Retinal pigment epithelial cell (primary cell): ENCODE data around the gene IRF2.

Experiments
- DNase-seq: peaks from one replicate; pipeline ENCODE4 v3.0.0-alpha.2; 2010; ENCODE audit warnings: low read depth
- H3K4me3 ChIP-seq: 2 replicates; pipeline ENCODE4 v1.5.1; 2011; ENCODE audit warnings: mild to moderate bottlenecking, low read length, control low read depth, moderate library complexity
- CTCF ChIP-seq: conservative IDR thresholded peaks from 2 replicates; pipeline ENCODE4 v1.5.1; 2011; ENCODE audit warnings: low read depth, low read length, control low read depth, inconsistent platforms

The IRF2 gene

DNA sequence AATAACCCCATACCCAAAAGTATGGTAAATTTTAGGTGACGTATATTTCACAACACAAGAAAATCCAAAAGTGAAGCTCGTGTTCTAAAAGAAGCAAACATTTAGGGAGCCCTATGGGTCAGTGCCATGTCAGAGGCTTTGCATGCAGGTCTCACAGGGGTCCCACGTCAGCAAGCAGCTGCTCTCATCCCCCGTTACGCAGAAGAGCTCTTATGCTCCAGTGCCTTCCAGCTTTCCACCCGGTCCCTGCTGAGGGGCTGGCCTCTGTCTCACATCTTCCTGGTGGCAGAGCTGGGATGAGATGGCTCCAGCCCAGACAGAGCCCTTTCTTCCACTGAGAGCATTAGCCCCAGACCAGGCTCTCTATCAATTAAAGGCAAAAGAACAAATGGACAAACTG is 82.0 kb downstream of the IRF2 start:
- DNase-seq: no peak
- no peak for TF ChIP-seq CTCF
- no peak overlapping the region for H3K4me3 ChIP-seq

GRCh38 chr4:184389978-184390900 is 84.1 kb downstream of the IRF2 start:
- TF ChIP-seq CTCF: no peak
- DNase-seq: no peak
- no peak overlapping the region for H3K4me3 ChIP-seq

GRCh38 chr4:184388106-184388505 is 86.2 kb downstream of the IRF2 start:
- no peak for TF ChIP-seq CTCF
- DNase-seq: no peak
- H3K4me3 ChIP-seq: no peak overlapping the region

DNA sequence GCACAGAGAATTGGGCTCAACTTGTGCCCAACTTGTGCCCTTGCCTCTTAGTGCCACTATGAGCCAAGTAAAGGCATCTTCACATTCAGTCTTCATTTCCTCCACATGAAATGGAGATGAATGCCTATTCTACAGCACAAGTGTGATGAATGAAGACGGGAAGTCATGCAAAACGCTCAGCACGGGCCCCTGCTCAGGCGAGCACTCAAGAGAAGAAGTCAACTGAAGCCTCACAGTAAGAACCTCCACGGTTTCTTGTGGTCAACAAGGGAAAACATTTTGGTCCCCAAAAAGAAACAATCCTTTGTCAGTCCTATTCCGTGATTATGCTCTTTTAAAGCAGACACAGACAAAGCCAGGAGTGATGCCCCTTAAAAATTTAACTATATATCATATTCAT is 87.0 kb downstream of the IRF2 start:
- H3K4me3 ChIP-seq: no peak overlapping the region
- no peak for DNase-seq

GRCh38 chr4:184386271-184386781 is 88.0 kb downstream of the IRF2 start:
- no peak overlapping the region for H3K4me3 ChIP-seq
- TF ChIP-seq CTCF: no peak
- no peak for DNase-seq

More for the DNA sequence above, 87.0 kb downstream of the IRF2 start:
- TF ChIP-seq CTCF: no peak

- TF ChIP-seq CTCF: no peak
- no peak overlapping the region for H3K4me3 ChIP-seq
- no peak for DNase-seq
These were observed 88.6 kb downstream of the IRF2 start for GRCh38 chr4:184385705-184386141.

- no peak for DNase-seq
- TF ChIP-seq CTCF: no peak
- no peak overlapping the region for H3K4me3 ChIP-seq
These were observed 89.4 kb downstream of the IRF2 start for GRCh38 chr4:184384810-184385557.
